Endothelial cell (in vitro differentiated cells): Measurements from ENCODE around the gene PRR19. TPM values are rescaled to one million over a fixed set of nuclear protein-coding genes. Genes with fewer than 3 reads are reported as not detected.

Experiments used
- DNase-seq: peaks from one replicate; pipeline ENCODE4 v3.0.0; 2021; ENCODE audit warnings: low spot score
- H3K27ac Mint-ChIP-seq: one replicate; pipeline ENCODE4 v1.8.0; 2021; ENCODE audit warnings: mixed read lengths, inconsistent platforms; ENCODE audit not compliant: unreplicated experiment
- H3K27me3 Mint-ChIP-seq: one replicate; pipeline ENCODE4 v1.8.0; 2021; ENCODE audit warnings: mild to moderate bottlenecking, moderate library complexity, mixed read lengths, inconsistent platforms; ENCODE audit not compliant: unreplicated experiment
- H3K36me3 Mint-ChIP-seq: one replicate; pipeline ENCODE4 v1.8.0; 2021; ENCODE audit warnings: mild to moderate bottlenecking, low read depth, mixed read lengths, inconsistent platforms; ENCODE audit not compliant: unreplicated experiment
- H3K4me1 Mint-ChIP-seq: one replicate; pipeline ENCODE4 v1.8.0; 2021; ENCODE audit warnings: mild to moderate bottlenecking, mixed read lengths, inconsistent platforms; ENCODE audit not compliant: unreplicated experiment
- H3K4me3 Mint-ChIP-seq: one replicate; pipeline ENCODE4 v1.8.0; 2021; ENCODE audit warnings: mild to moderate bottlenecking, mixed read lengths, inconsistent platforms; ENCODE audit not compliant: unreplicated experiment
- H3K9me3 Mint-ChIP-seq: one replicate; pipeline ENCODE4 v1.8.0; 2021; ENCODE audit warnings: mixed read lengths, inconsistent platforms; ENCODE audit not compliant: unreplicated experiment
- CTCF ChIP-seq: fragments of 200-600 bp; sonication (generic); IDR thresholded peaks from one replicate; pipeline ENCODE4 v1.5.0; 2021; ENCODE audit warnings: antibody characterized with exemption; ENCODE audit not compliant: unreplicated experiment
- total RNA-seq: library from RNA; stranded (reverse); fragmentation: NEBNext Ultra II Directional; extraction: Animal tissue kit (Norgen Biotek cat#: 25700); gene quantifications from one replicate; pipeline ENCODE4 v1.2.1, GENCODE V29; 2021; ENCODE audit not compliant: unreplicated experiment

Gene PRR19
- total RNA-seq, 1 donor from 2014 or later = 1.1 TPM

- H3K4me1 Mint-ChIP-seq = peaks cover 7% of the 10 kb centered on the region
- no peak for DNase-seq
- no peak overlapping the region for H3K4me3 Mint-ChIP-seq
- TF ChIP-seq CTCF = no peak
- peaks cover 4% of the 10 kb centered on the region for H3K36me3 Mint-ChIP-seq
- no peaks in the 10 kb centered on the region for H3K9me3 Mint-ChIP-seq
- H3K27me3 Mint-ChIP-seq = peaks cover 12% of the 10 kb centered on the region
- no peak overlapping the region for H3K27ac Mint-ChIP-seq
Observed at GRCh38 chr19:42315024-42315423, 13.1 kb downstream of the PRR19 start.

- no peak for DNase-seq
- Mint-ChIP-seq H3K9me3 (no peaks in the 10 kb centered on the region), H3K27me3 (peaks cover 8% of the 10 kb centered on the region), H3K4me3 (no peak overlapping the region), H3K36me3 (no peaks in the 10 kb centered on the region), H3K27ac (no peak overlapping the region), H3K4me1 (peaks cover 7% of the 10 kb centered on the region)
- no peak for TF ChIP-seq CTCF
Observed at GRCh38 chr19:42316223-42317211, 14.6 kb downstream of the PRR19 start.

- H3K36me3 Mint-ChIP-seq = no peaks in the 10 kb centered on the region
- H3K27me3 Mint-ChIP-seq = peaks cover 8% of the 10 kb centered on the region
- no peaks in the 10 kb centered on the region for H3K9me3 Mint-ChIP-seq
- H3K4me1 Mint-ChIP-seq = peaks cover 7% of the 10 kb centered on the region
- no peak for DNase-seq
- H3K4me3 Mint-ChIP-seq = no peak overlapping the region
- no peak for TF ChIP-seq CTCF
- no peak overlapping the region for H3K27ac Mint-ChIP-seq
Observed at GRCh38 chr19:42317535-42317934, 15.6 kb downstream of the PRR19 start.

GRCh38 chr19:42322305-42322704, 20.4 kb downstream of the PRR19 start:
- DNase-seq = no peak
- no peaks in the 10 kb centered on the region for H3K9me3 Mint-ChIP-seq
- peaks cover 17% of the 10 kb centered on the region for H3K27me3 Mint-ChIP-seq
- no peak overlapping the region for H3K27ac Mint-ChIP-seq
- H3K4me1 Mint-ChIP-seq = peaks cover 17% of the 10 kb centered on the region
- TF ChIP-seq CTCF = no peak
- peaks cover 5% of the 10 kb centered on the region for H3K36me3 Mint-ChIP-seq
- H3K4me3 Mint-ChIP-seq = no peak overlapping the region

- Mint-ChIP-seq H3K36me3 (peaks cover 11% of the 10 kb centered on the region), H3K4me1 (peaks cover 27% of the 10 kb centered on the region), H3K27ac (no peak overlapping the region), H3K27me3 (peaks cover 17% of the 10 kb centered on the region), H3K4me3 (no peak overlapping the region), H3K9me3 (no peaks in the 10 kb centered on the region)
- TF ChIP-seq CTCF = no peak
- no peak for DNase-seq
Observed at GRCh38 chr19:42323473-42323851, 21.5 kb downstream of the PRR19 start.
